Testis (tissue), 3 donors: ENCODE measurements around the gene VSX1. TPM values are rescaled to one million over a fixed set of nuclear protein-coding genes. Genes with fewer than 3 reads are reported as not detected.
A peak's percentile ranks its signal among the peaks of the same experiment; 100 is the strongest.

Source experiments
- DNase-seq: peaks from one replicate; pipeline ENCODE4 v3.0.0-alpha.2; 2019
- H3K27ac ChIP-seq, 2 donors: fragments of 200-600 bp; sonication (generic); one replicate each; pipeline ENCODE4 v1.5.1; 2019
- H3K27me3 ChIP-seq: fragments of 200-600 bp; sonication (generic); one replicate; pipeline ENCODE4 v1.5.1; 2019
- H3K36me3 ChIP-seq: fragments of 200-600 bp; sonication (generic); one replicate; pipeline ENCODE4 v1.5.1; 2017; ENCODE audit warnings: low read depth; ENCODE audit errors: missing control alignments
- H3K4me1 ChIP-seq: fragments of 200-600 bp; sonication (generic); one replicate; pipeline ENCODE4 v1.5.1; 2019
- H3K4me3 ChIP-seq, 2 donors: fragments of 200-600 bp; sonication (generic); one replicate each; pipeline ENCODE4 v1.5.1; 2017 to 2019
- H3K9me3 ChIP-seq: fragments of 200-600 bp; sonication (generic); one replicate; pipeline ENCODE4 v1.5.1; 2017
- POLR2A ChIP-seq: fragments of 450-650 bp; IDR thresholded peaks from one replicate; pipeline ENCODE4 v1.6.1; 2017; ENCODE audit warnings: antibody characterized with exemption, mild to moderate bottlenecking, moderate library complexity
- WGBS, 2 donors: methylation state at CpG; one replicate each; pipeline ENCODE4 v1.1.5; 2018; 5-methylcytosine and 5-hydroxymethylcytosine counted together
- intact Hi-C: fragments of 100-400 bp; cut with DNase I; formaldehyde crosslinking; loops from one replicate; pipeline ENCODE4 v1.15.1; 2023; ENCODE audit warnings: low total_unique reads
- polyA plus RNA-seq: library from polyadenylated mRNA; stranded (reverse); fragments of 350-450 nt; fragmentation: Illumina TruSeq; extraction: RNeasy Lipid Tissue Mini Kit (QIAGEN cat#74804); gene quantifications from one replicate; pipeline ENCODE4 v1.2.3, GENCODE V29; 2014; ENCODE audit warnings: low read depth, low replicate concordance; ENCODE audit not compliant: insufficient read depth
- total RNA-seq, 2 donors: library from RNA; depleted of rRNA; stranded (reverse); fragments of >200 nt; gene quantifications; one replicate each; pipeline ENCODE4 v1.2.3, GENCODE V29; 2016
- TF ChIP-seq, protein P1 (sequence below), 3 experiments: fragments of 450-650 bp in 2 of 3; fragments of 200-600 bp in 1 of 3; sonication (generic) in 1 of 3; IDR thresholded peaks; one replicate each; pipeline ENCODE4 v1.5.1; 2016 to 2019; ENCODE audit warnings: antibody characterized with exemption in 3 of 3, mild to moderate bottlenecking in 2 of 3, moderate library complexity in 1 of 3

VSX1 gene
- total and polyA plus RNA-seq, 3 donors from 2014 or later = 0.16 to 0.38 (median 0.37) TPM

DNA sequence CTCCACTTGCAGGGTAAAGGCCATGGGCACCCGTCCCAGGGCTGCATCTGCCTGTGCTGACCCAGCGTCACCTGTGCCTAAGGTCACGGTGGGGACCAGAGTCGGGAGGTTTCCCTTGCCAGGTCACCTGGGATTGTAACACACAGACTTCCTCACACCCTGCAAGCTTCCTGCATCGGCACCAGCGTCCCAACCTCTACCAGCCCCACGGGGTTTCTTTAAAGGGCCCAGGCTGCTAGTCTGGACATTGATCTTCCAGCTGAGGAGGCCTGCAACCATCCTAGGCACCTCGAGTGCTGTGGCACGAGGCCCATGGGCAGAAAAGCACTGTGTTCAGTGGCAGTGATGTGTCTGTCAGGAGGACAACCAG lies 36.6 kb downstream of the VSX1 start:
- no peak for TF ChIP-seq POLR2A
- TF ChIP-seq, protein P1, sequence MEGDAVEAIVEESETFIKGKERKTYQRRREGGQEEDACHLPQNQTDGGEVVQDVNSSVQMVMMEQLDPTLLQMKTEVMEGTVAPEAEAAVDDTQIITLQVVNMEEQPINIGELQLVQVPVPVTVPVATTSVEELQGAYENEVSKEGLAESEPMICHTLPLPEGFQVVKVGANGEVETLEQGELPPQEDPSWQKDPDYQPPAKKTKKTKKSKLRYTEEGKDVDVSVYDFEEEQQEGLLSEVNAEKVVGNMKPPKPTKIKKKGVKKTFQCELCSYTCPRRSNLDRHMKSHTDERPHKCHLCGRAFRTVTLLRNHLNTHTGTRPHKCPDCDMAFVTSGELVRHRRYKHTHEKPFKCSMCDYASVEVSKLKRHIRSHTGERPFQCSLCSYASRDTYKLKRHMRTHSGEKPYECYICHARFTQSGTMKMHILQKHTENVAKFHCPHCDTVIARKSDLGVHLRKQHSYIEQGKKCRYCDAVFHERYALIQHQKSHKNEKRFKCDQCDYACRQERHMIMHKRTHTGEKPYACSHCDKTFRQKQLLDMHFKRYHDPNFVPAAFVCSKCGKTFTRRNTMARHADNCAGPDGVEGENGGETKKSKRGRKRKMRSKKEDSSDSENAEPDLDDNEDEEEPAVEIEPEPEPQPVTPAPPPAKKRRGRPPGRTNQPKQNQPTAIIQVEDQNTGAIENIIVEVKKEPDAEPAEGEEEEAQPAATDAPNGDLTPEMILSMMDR (IDR thresholded peaks at IDR 0.05) = no peak
- H3K27me3 ChIP-seq = no peaks in the 10 kb centered on the region
- H3K27ac ChIP-seq = no peak overlapping the region
- peaks cover 71% of the 10 kb centered on the region for H3K4me1 ChIP-seq
- 56 to 72% methylated on average over 6 to 9 of the region's 9 CpGs for WGBS, 2 donors
- no peak overlapping the region for H3K4me3 ChIP-seq
- no peaks in the 10 kb centered on the region for H3K36me3 ChIP-seq
- DNase-seq = no peak
- no peaks in the 10 kb centered on the region for H3K9me3 ChIP-seq
- intact Hi-C loops = no loop called here

GRCh38 chr20:25044660-25045342 lies 37.1 kb downstream of the VSX1 start:
- no peak for DNase-seq
- H3K27me3 ChIP-seq = no peaks in the 10 kb centered on the region
- no peak overlapping the region for H3K4me3 ChIP-seq
- peaks cover 70% of the 10 kb centered on the region for H3K4me1 ChIP-seq
- TF ChIP-seq, protein P1 (IDR thresholded peaks at IDR 0.05) = no peak
- TF ChIP-seq POLR2A = no peak
- 54 to 80% methylated on average over 2 to 14 of the region's 14 CpGs for WGBS, 2 donors
- no peaks in the 10 kb centered on the region for H3K9me3 ChIP-seq
- H3K36me3 ChIP-seq = no peaks in the 10 kb centered on the region
- intact Hi-C loops = no loop called here
- H3K27ac ChIP-seq = peak overlapping the region in 1 of 2 donors; percentile 69

DNA sequence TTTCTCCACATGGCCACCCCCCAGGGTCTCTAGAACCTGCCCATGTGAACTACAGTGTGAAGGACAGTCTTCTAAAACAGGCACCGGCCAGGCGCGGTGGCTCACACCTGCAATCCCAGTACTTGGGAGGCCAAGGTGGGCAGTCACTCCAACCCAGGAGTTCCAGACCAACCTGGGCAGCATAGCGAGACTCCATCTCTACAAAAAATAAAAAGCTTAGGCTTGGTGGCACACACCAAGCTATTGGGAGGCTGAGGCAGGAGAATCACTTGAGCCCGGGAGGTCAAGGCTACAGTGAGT lies 37.7 kb downstream of the VSX1 start:
- Histone ChIP-seq H3K9me3 (no peaks in the 10 kb centered on the region), H3K36me3 (no peaks in the 10 kb centered on the region), H3K27ac (peak overlapping the region in 1 of 2 donors; percentile 69), H3K4me1 (peaks cover 70% of the 10 kb centered on the region), H3K27me3 (no peaks in the 10 kb centered on the region), H3K4me3 (no peak overlapping the region)
- 96 to 100% methylated on average over 5 of the region's 5 CpGs for WGBS, 2 donors
- intact Hi-C loops = no loop called here
- TF ChIP-seq, protein P1 (IDR thresholded peaks at IDR 0.05) = no peak
- no peak for TF ChIP-seq POLR2A
- no peak for DNase-seq

- TF ChIP-seq, protein P1 (IDR thresholded peaks at IDR 0.05) = no peak
- TF ChIP-seq POLR2A = no peak
- DNase-seq = no peak
- Histone ChIP-seq H3K36me3 (no peaks in the 10 kb centered on the region), H3K9me3 (no peaks in the 10 kb centered on the region), H3K4me1 (peaks cover 70% of the 10 kb centered on the region), H3K27me3 (no peaks in the 10 kb centered on the region), H3K4me3 (no peak overlapping the region), H3K27ac (peak overlapping the region; percentile 19 to 69)
- 74 to 78% methylated on average over 9 of the region's 9 CpGs for WGBS, 2 donors
- intact Hi-C loops = no loop called here
These were observed 38.3 kb downstream of the VSX1 start for GRCh38 chr20:25043499-25044260.
